Karpas-422 (cell line): ENCODE results near the gene PANX1. TPM values are rescaled to one million over a fixed set of nuclear protein-coding genes. Genes with fewer than 3 reads are reported as not detected.
"Not testable (repeated sequence)": the region's sequence is repeated elsewhere in the genome, so short reads cannot be mapped to it uniquely, and the experiment has no call there.

Experiments
- DNase-seq: peaks from one replicate; pipeline ENCODE4 v3.0.0-alpha.2; 2015
- H2AFZ ChIP-seq: fragments of 200-600 bp; sonication (generic); 2 replicates; pipeline ENCODE4 v1.6.1; 2014; ENCODE audit warnings: antibody characterized with exemption, low read length, mixed read lengths
- H3K27ac ChIP-seq: fragments of 200-600 bp; sonication (generic); 2 replicates; pipeline ENCODE4 v1.5.1; 2014; ENCODE audit warnings: mild to moderate bottlenecking, low read length, moderate library complexity
- H3K27me3 ChIP-seq: fragments of 200-600 bp; sonication (generic); 2 replicates; pipeline ENCODE4 v1.6.1; 2014; ENCODE audit warnings: low read length, mixed read lengths
- H3K36me3 ChIP-seq: fragments of 200-600 bp; sonication (generic); 2 replicates; pipeline ENCODE4 v1.6.1; 2014; ENCODE audit warnings: low read length, mixed read lengths; ENCODE audit not compliant: insufficient read depth
- H3K4me1 ChIP-seq: fragments of 200-600 bp; sonication (generic); 2 replicates; pipeline ENCODE4 v1.6.1; 2014; ENCODE audit warnings: mild to moderate bottlenecking, low read length, mixed read lengths
- H3K4me2 ChIP-seq: fragments of 200-600 bp; sonication (generic); 2 replicates; pipeline ENCODE4 v1.6.1; 2014; ENCODE audit warnings: low read length, low read depth, mild to moderate bottlenecking; ENCODE audit not compliant: poor library complexity, severe bottlenecking
- H3K4me3 ChIP-seq: fragments of 200-600 bp; sonication (generic); 2 replicates; pipeline ENCODE4 v1.5.1; 2014; ENCODE audit warnings: mild to moderate bottlenecking, antibody characterized with exemption, low read length, mixed read lengths
- H3K79me2 ChIP-seq: fragments of 200-600 bp; sonication (generic); 2 replicates; pipeline ENCODE4 v1.6.1; 2014; ENCODE audit warnings: mild to moderate bottlenecking, low read length, mixed read lengths
- H3K9ac ChIP-seq: fragments of 200-600 bp; sonication (generic); 2 replicates; pipeline ENCODE4 v1.6.0; 2014; ENCODE audit warnings: low read length
- H3K9me2 ChIP-seq: fragments of 200-600 bp; sonication (generic), shearing (Covaris generic); replicated peaks from 2 replicates; pipeline ENCODE4 v1.6.0; 2014; ENCODE audit warnings: mild to moderate bottlenecking, low read length, moderate library complexity; ENCODE audit not compliant: insufficient read depth
- H3K9me3 ChIP-seq: fragments of 300-700, 200-600 bp; sonication (generic); 2 replicates; pipeline ENCODE4 v1.6.1; 2014; ENCODE audit warnings: low read length, mixed read lengths
- H4K20me1 ChIP-seq: fragments of 200-600 bp; sonication (generic); 2 replicates; pipeline ENCODE4 v1.6.1; 2014; ENCODE audit warnings: mild to moderate bottlenecking, antibody characterized with exemption, low read length, low read depth; ENCODE audit not compliant: insufficient read depth
- total RNA-seq: library from RNA; depleted of rRNA; stranded (reverse); fragments of >200 nt; shearing (Covaris generic); gene quantifications from 2 replicates; pipeline ENCODE4 v1.2.3, GENCODE V29; 2014; ENCODE audit warnings: low replicate concordance

The PANX1 gene
- total RNA-seq, 1 experiment from 2014 or later: 17.0 TPM

DNA sequence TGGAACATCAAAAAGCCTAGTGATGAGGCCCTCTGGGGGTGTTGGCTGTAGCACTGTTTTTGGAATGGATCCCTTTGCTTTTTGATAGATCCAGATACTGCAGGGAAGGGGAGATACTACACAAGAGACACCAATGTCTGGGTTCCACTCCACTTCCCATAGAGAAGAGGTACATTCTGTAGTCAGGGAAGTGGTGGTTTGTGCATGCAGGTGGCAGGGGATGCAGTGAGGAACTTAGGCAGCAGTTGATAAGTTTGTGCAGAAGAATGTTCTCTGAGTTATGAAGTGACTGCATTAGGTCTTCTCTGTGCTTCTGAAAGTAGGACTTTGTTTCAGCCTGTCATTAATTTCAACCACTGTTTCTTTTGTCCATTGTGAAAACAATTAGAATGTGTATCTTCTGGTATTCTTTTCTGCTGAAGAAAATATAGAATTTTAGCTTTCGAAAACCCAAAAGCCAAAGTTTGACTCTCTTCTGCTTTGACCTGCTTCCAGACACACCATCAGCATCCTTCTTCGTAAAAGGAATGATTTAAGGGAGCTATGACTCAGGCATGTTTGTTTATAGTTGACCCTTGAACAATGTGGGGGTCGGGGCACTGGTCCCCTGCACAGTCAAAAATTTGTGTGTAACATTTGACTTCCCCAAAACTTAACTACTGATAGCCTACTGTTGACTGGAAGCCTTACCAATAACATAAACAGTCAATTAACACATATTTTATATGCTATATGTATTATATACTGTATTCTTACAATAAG, 25.6 kb downstream of the PANX1 start:
- no peaks in the 10 kb centered on the region for H3K9me2 ChIP-seq
- peaks cover 53% of the 10 kb centered on the region for H4K20me1 ChIP-seq
- peaks cover 7% of the 10 kb centered on the region for H3K4me1 ChIP-seq
- no peaks in the 10 kb centered on the region; the same call in 1 of the 2 replicates for H3K36me3 ChIP-seq
- no peaks in the 10 kb centered on the region for H3K27me3 ChIP-seq
- H3K9ac ChIP-seq: no peak overlapping the region
- no peak overlapping the region for H3K4me3 ChIP-seq
- no peak for DNase-seq
- H3K9me3 ChIP-seq: no peaks in the 10 kb centered on the region
- no peak overlapping the region for H2AFZ ChIP-seq
- H3K79me2 ChIP-seq: no peaks in the 10 kb centered on the region
- H3K4me2 ChIP-seq: no peak overlapping the region
- no peak overlapping the region for H3K27ac ChIP-seq

DNA sequence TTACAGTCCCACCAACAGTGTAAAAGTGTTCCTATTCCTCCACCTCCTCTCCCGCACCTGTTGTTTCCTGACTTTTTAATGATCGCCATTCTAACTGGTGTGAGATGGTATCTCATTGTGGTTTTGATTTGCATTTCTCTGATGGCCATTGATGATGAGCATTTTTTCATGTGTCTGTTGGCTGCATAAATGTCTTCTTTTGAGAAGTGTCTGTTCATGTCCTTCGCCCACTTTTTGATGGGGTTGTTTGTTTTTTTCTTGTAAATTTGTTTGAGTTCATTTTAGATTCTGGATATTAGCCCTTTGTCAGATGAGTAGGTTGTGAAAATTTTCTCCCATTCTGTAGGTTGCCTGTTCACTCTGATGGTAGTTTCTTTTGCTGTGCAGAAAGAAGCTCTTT, 28.7 kb downstream of the PANX1 start:
- H3K9me2 ChIP-seq, H3K4me2 ChIP-seq, H3K9ac ChIP-seq: not testable (repeated sequence)

DNA sequence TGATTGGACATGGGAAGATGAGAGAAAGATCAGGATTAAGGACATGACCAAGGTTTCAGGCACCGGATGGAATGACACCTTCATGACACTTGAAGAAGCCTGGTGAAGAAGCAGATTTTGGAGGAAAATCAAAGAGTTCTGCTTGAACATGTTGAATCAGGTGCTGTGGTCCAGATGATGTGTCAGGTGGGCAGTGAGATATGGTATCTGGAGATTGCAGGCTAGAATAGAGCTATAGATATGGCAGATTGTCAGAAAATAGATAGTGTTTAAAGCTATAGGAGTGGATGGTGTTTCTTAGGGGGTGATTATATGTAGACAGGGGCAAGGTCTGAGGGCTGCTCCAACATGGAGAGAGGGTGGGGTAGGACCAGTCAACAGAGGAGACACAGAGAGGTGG, 40.2 kb downstream of the PANX1 start:
- H3K79me2 ChIP-seq: no peaks in the 10 kb centered on the region
- H3K4me3 ChIP-seq: no peak overlapping the region
- no peak overlapping the region for H3K4me2 ChIP-seq
- H3K9me2 ChIP-seq: no peaks in the 10 kb centered on the region
- H3K27me3 ChIP-seq: no peaks in the 10 kb centered on the region
- H3K9ac ChIP-seq: no peak overlapping the region
- no peaks in the 10 kb centered on the region for H3K9me3 ChIP-seq
- H3K27ac ChIP-seq: no peak overlapping the region
- no peak overlapping the region for H2AFZ ChIP-seq
- H3K36me3 ChIP-seq: no peaks in the 10 kb centered on the region
- no peaks in the 10 kb centered on the region for H3K4me1 ChIP-seq
- H4K20me1 ChIP-seq: peaks cover 82% of the 10 kb centered on the region
- DNase-seq: no peak

More for the DNA sequence above, 28.7 kb downstream of the PANX1 start:
- not testable (repeated sequence) for H3K27me3 ChIP-seq, DNase-seq, H3K79me2 ChIP-seq, H3K36me3 ChIP-seq, H3K27ac ChIP-seq, H3K4me1 ChIP-seq, H3K4me3 ChIP-seq, H2AFZ ChIP-seq, H3K9me3 ChIP-seq
- H4K20me1 ChIP-seq: peaks cover 22% of the 10 kb centered on the region

DNA sequence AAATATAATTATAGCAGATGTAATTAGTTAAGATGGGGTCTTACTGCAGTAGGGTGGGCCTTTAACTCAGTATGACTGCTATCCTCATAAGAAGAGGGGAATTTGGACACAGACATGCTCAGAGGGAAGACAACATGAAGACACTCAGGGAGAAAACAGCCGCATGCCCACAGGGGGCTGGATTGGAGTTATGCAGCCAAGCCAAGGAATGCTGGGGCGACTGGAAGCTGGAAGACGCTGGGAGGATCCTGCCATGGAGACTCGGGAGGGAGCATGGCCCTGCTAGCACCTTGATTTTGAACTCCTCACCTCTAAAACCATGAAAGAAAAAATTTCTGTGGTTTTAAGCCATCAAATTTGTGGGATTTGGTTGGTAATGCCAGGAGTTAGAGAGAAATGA, 40.9 kb downstream of the PANX1 start:
- Histone ChIP-seq H3K4me2 (no peak overlapping the region), H3K36me3 (no peaks in the 10 kb centered on the region), H4K20me1 (peaks cover 82% of the 10 kb centered on the region), H3K9ac (no peak overlapping the region), H3K9me3 (no peaks in the 10 kb centered on the region), H3K9me2 (no peaks in the 10 kb centered on the region), H3K4me3 (no peak overlapping the region), H3K27ac (no peak overlapping the region), H3K79me2 (no peaks in the 10 kb centered on the region), H2AFZ (no peak overlapping the region), H3K4me1 (peaks cover under 1% of the 10 kb centered on the region; the same call in 1 of the 2 replicates), H3K27me3 (no peaks in the 10 kb centered on the region)
- DNase-seq: no peak

DNA sequence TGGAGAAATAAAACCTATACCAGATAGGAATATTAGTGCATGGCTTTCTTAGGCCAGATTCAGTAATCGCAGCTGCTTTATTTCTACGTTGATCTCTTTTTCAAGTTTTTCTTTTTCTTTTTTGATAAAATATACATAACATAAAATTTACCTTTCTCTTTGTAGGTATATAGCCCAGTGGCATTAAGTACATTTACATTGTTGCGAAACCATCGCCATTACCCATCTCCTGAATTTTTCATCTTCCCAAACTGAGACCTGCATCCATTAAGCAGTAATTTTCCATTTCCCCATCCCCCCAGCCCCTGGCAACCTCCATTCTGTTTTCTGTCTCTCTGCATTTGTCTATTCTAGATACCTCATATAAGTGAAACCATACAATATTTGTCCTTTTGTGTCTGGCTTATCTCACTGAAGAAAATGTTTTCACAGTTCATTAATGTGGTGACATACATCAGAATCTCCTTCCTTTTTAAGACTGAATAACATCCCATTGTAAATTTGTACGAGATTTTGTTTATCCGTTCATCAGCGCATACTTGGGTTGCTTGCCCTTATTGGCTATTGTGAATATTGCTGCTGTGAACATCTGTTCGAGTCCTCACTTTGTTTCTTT, 41.4 kb downstream of the PANX1 start:
- no peaks in the 10 kb centered on the region for H3K36me3 ChIP-seq

DNA sequence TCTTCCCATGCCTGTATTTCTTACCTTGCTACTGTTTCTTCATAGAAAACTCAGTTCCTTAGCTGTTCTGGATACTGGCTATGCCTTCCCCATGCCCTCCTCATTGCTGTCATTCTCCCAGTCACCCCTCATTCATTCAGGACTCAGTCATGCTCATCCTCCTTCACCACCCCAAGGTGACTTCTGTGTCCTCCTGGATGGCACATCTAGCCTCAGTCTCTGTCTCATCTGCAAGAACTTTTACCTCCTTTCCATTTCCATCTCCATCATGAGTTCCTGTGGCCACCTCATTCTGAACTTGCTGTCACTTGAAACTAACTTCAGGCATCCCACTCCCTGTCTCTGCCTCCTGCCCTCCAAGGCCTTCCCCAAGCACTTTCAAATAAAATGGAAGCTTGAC, 42.3 kb downstream of the PANX1 start:
- Histone ChIP-seq H3K9me2 (no peaks in the 10 kb centered on the region), H3K27me3 (no peaks in the 10 kb centered on the region), H3K9ac (no peak overlapping the region), H3K4me2 (no peak overlapping the region), H3K9me3 (no peaks in the 10 kb centered on the region), H3K4me3 (no peak overlapping the region), H4K20me1 (peaks cover 77% of the 10 kb centered on the region), H3K79me2 (no peaks in the 10 kb centered on the region), H3K27ac (no peak overlapping the region), H3K36me3 (no peaks in the 10 kb centered on the region), H3K4me1 (peaks cover 10% of the 10 kb centered on the region), H2AFZ (no peak overlapping the region)
- DNase-seq: no peak

More for the DNA sequence above, 41.4 kb downstream of the PANX1 start:
- Histone ChIP-seq H3K79me2 (no peaks in the 10 kb centered on the region), H3K9me2 (no peaks in the 10 kb centered on the region), H3K27ac (no peak overlapping the region), H2AFZ (no peak overlapping the region), H4K20me1 (peaks cover 78% of the 10 kb centered on the region), H3K9ac (no peak overlapping the region), H3K4me2 (no peak overlapping the region), H3K9me3 (no peaks in the 10 kb centered on the region), H3K4me3 (no peak overlapping the region), H3K27me3 (no peaks in the 10 kb centered on the region), H3K4me1 (peaks cover 5% of the 10 kb centered on the region)
- DNase-seq: no peak

DNA sequence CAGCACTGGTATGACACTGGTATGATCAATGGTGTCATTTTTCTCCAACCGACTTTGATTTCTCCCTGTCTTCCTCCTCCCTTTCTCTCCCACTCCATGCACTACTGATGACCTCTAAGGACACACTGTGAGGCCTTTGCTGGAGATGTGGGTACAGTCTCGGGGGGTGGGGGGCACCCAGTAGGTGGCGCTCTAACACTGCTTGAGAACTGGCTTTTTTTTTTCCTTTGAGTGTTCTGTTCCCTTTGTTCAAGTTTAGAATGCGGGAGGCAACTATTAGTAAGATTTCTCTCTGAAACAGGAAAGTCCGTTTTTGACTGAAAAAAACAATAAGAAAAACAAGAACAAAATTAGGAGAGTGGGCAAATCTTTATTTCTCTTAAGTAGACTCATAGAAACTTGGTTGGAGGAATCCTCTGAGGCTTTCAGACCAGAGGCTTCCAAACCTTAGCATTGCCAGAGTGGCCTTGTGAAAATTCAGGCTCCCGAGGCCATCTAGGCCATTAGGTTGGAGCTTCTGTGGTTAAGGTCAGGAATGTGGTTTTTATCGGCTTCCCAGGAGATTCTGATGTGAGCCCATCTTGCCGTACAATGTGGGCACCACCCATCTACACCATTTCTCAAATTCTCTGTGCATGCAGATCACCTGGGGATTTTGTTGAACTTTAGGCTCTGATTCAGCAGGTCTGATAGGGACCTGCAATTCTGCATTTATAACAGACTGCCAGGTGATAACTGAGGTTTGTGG, 43.2 kb downstream of the PANX1 start:
- Histone ChIP-seq H3K79me2 (no peaks in the 10 kb centered on the region), H2AFZ (no peak overlapping the region), H3K27ac (no peak overlapping the region), H3K9ac (no peak overlapping the region), H3K4me1 (peaks cover 10% of the 10 kb centered on the region), H3K4me3 (no peak overlapping the region), H3K27me3 (no peaks in the 10 kb centered on the region), H3K4me2 (no peak overlapping the region), H3K36me3 (no peaks in the 10 kb centered on the region), H3K9me2 (no peaks in the 10 kb centered on the region), H4K20me1 (peaks cover 68% of the 10 kb centered on the region), H3K9me3 (no peaks in the 10 kb centered on the region)
- DNase-seq: peak; percentile 93

DNA sequence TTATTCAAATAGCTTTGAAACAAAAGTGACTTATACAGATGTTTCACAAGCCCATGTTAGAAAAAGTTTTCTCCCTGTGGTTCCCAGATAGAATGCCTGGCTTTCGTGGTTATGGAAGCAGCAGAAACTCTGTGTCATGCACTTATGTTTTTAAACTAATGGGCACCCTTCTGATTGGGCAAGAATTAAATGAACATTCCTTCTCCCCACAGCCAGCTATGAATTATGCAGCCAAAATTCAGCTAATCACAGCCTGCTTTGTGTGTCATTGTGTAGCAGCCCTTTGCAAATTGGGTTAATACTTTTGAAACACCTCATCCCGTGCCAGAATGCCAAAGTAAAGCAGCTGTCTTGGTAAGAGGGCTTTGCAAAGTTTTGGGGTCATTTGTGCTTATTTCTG, 46.9 kb downstream of the PANX1 start:
- Histone ChIP-seq H3K9ac (no peak overlapping the region), H3K27ac (no peak overlapping the region), H3K4me1 (peaks cover 10% of the 10 kb centered on the region), H3K36me3 (no peaks in the 10 kb centered on the region), H3K79me2 (no peaks in the 10 kb centered on the region), H3K4me2 (no peak overlapping the region), H2AFZ (no peak overlapping the region), H4K20me1 (peaks cover 39% of the 10 kb centered on the region), H3K9me3 (no peaks in the 10 kb centered on the region), H3K27me3 (no peaks in the 10 kb centered on the region), H3K4me3 (no peak overlapping the region), H3K9me2 (no peaks in the 10 kb centered on the region)
- DNase-seq: no peak
